ENCODE results near the gene RIC1.

DNA sequence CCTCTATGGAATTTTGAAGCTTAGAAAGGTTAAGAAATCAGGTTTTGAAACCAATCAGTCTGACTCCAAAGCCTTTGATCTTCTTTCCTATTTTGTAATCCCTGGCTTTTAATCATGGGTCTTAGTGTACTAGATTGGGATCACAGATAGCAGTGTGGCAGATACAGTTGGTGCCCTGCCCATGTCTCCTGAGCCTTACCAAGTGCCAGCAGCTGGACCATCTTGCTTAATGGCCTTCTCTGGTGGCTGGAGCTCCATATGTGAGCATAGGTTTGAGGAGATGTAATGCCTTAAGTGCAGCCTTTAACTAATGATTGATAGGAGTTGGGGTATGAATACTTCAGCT lies 16.7 kb upstream of the RIC1 start:
- TF ChIP-seq EP300 (IDR thresholded peaks at IDR 0.05) (no peak), POLR2A (IDR thresholded peaks at IDR 0.05) (no peak), POLR2AphosphoS5 (IDR thresholded peaks at IDR 0.05) (no peak)
- TF ChIP-seq, protein P1, sequence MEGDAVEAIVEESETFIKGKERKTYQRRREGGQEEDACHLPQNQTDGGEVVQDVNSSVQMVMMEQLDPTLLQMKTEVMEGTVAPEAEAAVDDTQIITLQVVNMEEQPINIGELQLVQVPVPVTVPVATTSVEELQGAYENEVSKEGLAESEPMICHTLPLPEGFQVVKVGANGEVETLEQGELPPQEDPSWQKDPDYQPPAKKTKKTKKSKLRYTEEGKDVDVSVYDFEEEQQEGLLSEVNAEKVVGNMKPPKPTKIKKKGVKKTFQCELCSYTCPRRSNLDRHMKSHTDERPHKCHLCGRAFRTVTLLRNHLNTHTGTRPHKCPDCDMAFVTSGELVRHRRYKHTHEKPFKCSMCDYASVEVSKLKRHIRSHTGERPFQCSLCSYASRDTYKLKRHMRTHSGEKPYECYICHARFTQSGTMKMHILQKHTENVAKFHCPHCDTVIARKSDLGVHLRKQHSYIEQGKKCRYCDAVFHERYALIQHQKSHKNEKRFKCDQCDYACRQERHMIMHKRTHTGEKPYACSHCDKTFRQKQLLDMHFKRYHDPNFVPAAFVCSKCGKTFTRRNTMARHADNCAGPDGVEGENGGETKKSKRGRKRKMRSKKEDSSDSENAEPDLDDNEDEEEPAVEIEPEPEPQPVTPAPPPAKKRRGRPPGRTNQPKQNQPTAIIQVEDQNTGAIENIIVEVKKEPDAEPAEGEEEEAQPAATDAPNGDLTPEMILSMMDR (IDR thresholded peaks at IDR 0.05): no peak
